OCI-LY7 (cell line): ENCODE data around the gene P2RX6. TPM values are rescaled to one million over a fixed set of nuclear protein-coding genes. Genes with fewer than 3 reads are reported as not detected.
A peak's percentile ranks its signal among the peaks of the same experiment; 100 is the strongest.

Source experiments
- BruUV-seq: library from RNA; stranded (reverse); fragments of 400-500 nt; replicated peaks from 2 replicates; lab custom pipeline; 2021; lab: Mats Ljungman, UMichigan
- CTCF ChIA-PET: fragments of 300-600 bp; sonication (Branson Sonifier 250); formaldehyde crosslinking; loops from one replicate; lab custom pipeline; 2022; ENCODE audit warnings: antibody characterized with exemption; ENCODE audit not compliant: unreplicated experiment; lab: Charles Lee
- POLR2A ChIA-PET: fragments of 300-600 bp; sonication (Branson Sonifier 250); formaldehyde crosslinking; loops from one replicate; lab custom pipeline; 2022; ENCODE audit warnings: antibody characterized with exemption; lab: Charles Lee
- DNase-seq: peaks from one replicate; pipeline ENCODE4 v3.0.0-alpha.2; 2015; ENCODE audit warnings: low spot score
- H2AFZ ChIP-seq: fragments of 200-600 bp; sonication (generic), shearing (Covaris generic); 2 replicates; pipeline ENCODE4 v1.6.1; 2014; ENCODE audit warnings: mild to moderate bottlenecking, antibody characterized with exemption, low read length, moderate library complexity
- H3K27ac ChIP-seq: fragments of 200-600 bp; sonication (generic); 2 replicates; pipeline ENCODE4 v1.5.1; 2014; ENCODE audit warnings: mixed run types, low read depth, mild to moderate bottlenecking, moderate library complexity, low read length, inconsistent platforms; ENCODE audit not compliant: poor library complexity, severe bottlenecking
- H3K36me3 ChIP-seq: fragments of 200-600 bp; sonication (generic); 2 replicates; pipeline ENCODE4 v1.6.1; 2014; ENCODE audit warnings: mild to moderate bottlenecking, antibody characterized with exemption, low read length, moderate library complexity, mixed read lengths; ENCODE audit not compliant: insufficient read depth
- H3K4me1 ChIP-seq: fragments of 200-600 bp; sonication (generic); 2 replicates; pipeline ENCODE4 v1.5.1; 2014; ENCODE audit warnings: mild to moderate bottlenecking, low read length; ENCODE audit not compliant: insufficient read depth, poor library complexity, severe bottlenecking
- H3K4me2 ChIP-seq: fragments of 200-600 bp; sonication (generic); 2 replicates; pipeline ENCODE4 v1.6.1; 2014; ENCODE audit warnings: mild to moderate bottlenecking, low read length
- H3K4me3 ChIP-seq: fragments of 200-600 bp; sonication (generic); 2 replicates; pipeline ENCODE4 v1.5.1; 2014; ENCODE audit warnings: mild to moderate bottlenecking, low read depth, low read length; ENCODE audit not compliant: poor library complexity, severe bottlenecking
- H3K79me2 ChIP-seq: fragments of 200-600 bp; sonication (generic); 2 replicates; pipeline ENCODE4 v1.6.1; 2016; ENCODE audit warnings: low read depth, mild to moderate bottlenecking, low read length, moderate library complexity, mixed read lengths; ENCODE audit not compliant: insufficient read depth
- H3K9me2 ChIP-seq: fragments of 200-600 bp; sonication (generic); 2 replicates; pipeline ENCODE4 v1.6.1; 2016; ENCODE audit warnings: mild to moderate bottlenecking, low read length, mixed read lengths; ENCODE audit not compliant: insufficient read depth
- H3K9me3 ChIP-seq: fragments of 200-600 bp; sonication (generic); 2 replicates; pipeline ENCODE4 v1.6.1; 2014; ENCODE audit warnings: mild to moderate bottlenecking, mixed run types, low read length, mixed read lengths
- H4K20me1 ChIP-seq: fragments of 200-600 bp; sonication (generic); 2 replicates; pipeline ENCODE4 v1.6.1; 2014; ENCODE audit warnings: mild to moderate bottlenecking, antibody characterized with exemption, low read length, moderate library complexity, mixed read lengths; ENCODE audit not compliant: insufficient read depth
- EZH2phosphoT487 ChIP-seq: fragments of 200-600 bp; sonication (generic); IDR thresholded peaks from 2 replicates; pipeline ENCODE4 v1.6.1; 2018; ENCODE audit warnings: low read depth, borderline replicate concordance, mild to moderate bottlenecking, mixed run types, antibody characterized with exemption, low read length, moderate library complexity, mixed read lengths
- intact Hi-C: fragments of 100-400 bp; cut with micrococcal nuclease; formaldehyde crosslinking; loops from one replicate; pipeline ENCODE4 v1.10.0; 2022; ENCODE audit not compliant: unreplicated experiment
- total RNA-seq, 2 experiments: library from RNA; depleted of rRNA in 1 of 2; stranded (reverse); fragments of >200 nt in 1 of 2; shearing (Covaris generic) in 1 of 2; gene quantifications; 2 replicates each; pipeline ENCODE4 v1.2.3, GENCODE V29; 2014 to 2022
- TF ChIP-seq, protein P1 (sequence below): fragments of 200-600 bp; sonication (generic); conservative IDR thresholded peaks from 2 replicates; pipeline ENCODE4 v1.5.1; 2014; ENCODE audit warnings: mild to moderate bottlenecking, antibody characterized with exemption, low read length, moderate library complexity, mixed read lengths

P2RX6 gene
- total RNA-seq, 2 experiments from 2014 or later, result 0.06 to 0.32 TPM

DNA sequence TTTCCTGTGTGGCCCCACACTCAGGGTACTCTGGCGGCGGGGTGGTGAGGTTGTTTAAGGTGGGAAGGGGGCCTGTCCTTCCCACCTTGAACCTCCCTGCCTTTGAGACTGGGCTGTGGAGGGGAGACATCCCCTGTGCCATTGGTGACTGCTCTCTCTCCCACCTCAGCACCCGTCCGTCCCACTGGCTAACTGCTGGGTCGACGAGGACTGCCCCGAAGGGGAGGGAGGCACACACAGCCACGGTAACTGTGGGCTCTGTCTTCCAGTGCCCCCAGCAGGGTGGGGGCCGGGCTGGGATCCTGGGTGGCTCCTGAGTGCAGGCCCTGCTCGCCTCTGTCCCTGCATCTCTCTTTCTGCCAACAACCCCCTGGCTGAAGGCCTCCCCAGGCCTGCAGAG is 7.5 kb downstream of the P2RX6 start:
- TF ChIP-seq EZH2phosphoT487, result no peak
- TF ChIP-seq, protein P1, sequence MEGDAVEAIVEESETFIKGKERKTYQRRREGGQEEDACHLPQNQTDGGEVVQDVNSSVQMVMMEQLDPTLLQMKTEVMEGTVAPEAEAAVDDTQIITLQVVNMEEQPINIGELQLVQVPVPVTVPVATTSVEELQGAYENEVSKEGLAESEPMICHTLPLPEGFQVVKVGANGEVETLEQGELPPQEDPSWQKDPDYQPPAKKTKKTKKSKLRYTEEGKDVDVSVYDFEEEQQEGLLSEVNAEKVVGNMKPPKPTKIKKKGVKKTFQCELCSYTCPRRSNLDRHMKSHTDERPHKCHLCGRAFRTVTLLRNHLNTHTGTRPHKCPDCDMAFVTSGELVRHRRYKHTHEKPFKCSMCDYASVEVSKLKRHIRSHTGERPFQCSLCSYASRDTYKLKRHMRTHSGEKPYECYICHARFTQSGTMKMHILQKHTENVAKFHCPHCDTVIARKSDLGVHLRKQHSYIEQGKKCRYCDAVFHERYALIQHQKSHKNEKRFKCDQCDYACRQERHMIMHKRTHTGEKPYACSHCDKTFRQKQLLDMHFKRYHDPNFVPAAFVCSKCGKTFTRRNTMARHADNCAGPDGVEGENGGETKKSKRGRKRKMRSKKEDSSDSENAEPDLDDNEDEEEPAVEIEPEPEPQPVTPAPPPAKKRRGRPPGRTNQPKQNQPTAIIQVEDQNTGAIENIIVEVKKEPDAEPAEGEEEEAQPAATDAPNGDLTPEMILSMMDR, result no peak
- BruUV-seq, result no TSS peak
- POLR2A ChIA-PET, result no interaction called here
- DNase-seq, result no peak
- H4K20me1 ChIP-seq, result no peaks in the 10 kb centered on the region
- no peaks in the 10 kb centered on the region for H3K36me3 ChIP-seq
- H3K4me3 ChIP-seq, result no peak overlapping the region
- peaks cover 4% of the 10 kb centered on the region for H3K4me1 ChIP-seq
- H3K9me3 ChIP-seq, result no peaks in the 10 kb centered on the region
- intact Hi-C loops, result loop anchor here (10.0 kb wide), 1 partner anchor 72 kb away; no protein-coding TSS in a partner anchor
- CTCF ChIA-PET, result no interaction called here
- H2AFZ ChIP-seq, result no peak overlapping the region
- no peaks in the 10 kb centered on the region for H3K79me2 ChIP-seq
- no peak overlapping the region for H3K4me2 ChIP-seq
- no peak overlapping the region for H3K27ac ChIP-seq
- no peaks in the 10 kb centered on the region for H3K9me2 ChIP-seq

DNA sequence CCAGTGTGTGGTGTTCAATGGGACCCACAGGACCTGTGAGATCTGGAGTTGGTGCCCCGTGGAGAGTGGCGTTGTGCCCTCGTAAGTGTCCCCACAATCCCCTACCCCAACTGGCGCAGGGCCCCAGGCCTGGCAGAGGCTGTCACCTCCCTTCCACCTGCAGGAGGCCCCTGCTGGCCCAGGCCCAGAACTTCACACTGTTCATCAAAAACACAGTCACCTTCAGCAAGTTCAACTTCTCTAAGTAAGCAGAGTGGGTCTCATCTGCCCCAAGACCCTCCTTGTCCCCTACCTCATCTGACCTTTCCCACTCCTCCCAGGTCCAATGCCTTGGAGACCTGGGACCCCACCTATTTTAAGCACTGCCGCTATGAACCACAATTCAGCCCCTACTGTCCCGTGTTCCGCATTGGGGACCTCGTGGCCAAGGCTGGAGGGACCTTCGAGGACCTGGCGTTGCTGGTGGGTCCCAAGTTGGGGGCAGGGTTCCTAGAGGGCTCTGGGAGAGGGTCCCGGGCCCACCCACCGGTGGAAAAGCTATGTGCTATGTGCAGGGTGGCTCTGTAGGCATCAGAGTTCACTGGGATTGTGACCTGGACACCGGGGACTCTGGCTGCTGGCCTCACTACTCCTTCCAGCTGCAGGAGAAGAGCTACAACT is 8.1 kb downstream of the P2RX6 start:
- Histone ChIP-seq H3K9me2 (no peaks in the 10 kb centered on the region), H3K4me1 (peaks cover 4% of the 10 kb centered on the region), H3K4me2 (no peak overlapping the region), H3K27ac (no peak overlapping the region), H3K9me3 (no peaks in the 10 kb centered on the region), H2AFZ (no peak overlapping the region), H4K20me1 (no peaks in the 10 kb centered on the region), H3K4me3 (no peak overlapping the region), H3K79me2 (no peaks in the 10 kb centered on the region), H3K36me3 (no peaks in the 10 kb centered on the region)
- TF ChIP-seq, protein P1, result peak; percentile 42
- no peak for TF ChIP-seq EZH2phosphoT487
- ChIA-PET POLR2A (interaction anchor here (0.6 kb wide), 1 partner anchor 24 kb away, joined by 3 read pairs; no protein-coding TSS in a partner anchor), CTCF (no interaction called here)
- BruUV-seq, result no TSS peak
- intact Hi-C loops, result loop anchor here (10.0 kb wide), 1 partner anchor 72 kb away; no protein-coding TSS in a partner anchor
- DNase-seq, result no peak

DNA sequence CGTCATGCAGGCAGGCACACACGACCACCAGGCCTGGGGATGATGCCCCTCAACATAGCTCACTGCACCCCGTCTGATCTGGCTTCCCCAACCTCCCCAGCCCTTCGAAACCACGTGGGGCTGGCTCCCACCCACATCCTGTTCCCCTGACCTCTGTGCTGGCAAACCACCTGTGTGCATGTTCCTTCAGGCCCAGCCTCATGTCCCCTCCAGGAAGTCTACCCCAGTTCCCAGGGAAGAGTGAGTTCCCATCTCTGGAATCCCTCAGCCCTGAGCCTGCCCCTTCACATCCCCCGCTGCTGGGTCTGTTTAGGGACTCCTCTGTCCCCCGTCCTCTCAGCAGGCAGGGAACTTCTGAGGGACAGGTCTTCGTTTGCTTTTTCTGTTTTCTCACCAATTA is 10.3 kb downstream of the P2RX6 start:
- TF ChIP-seq, protein P1, result no peak
- no peak for TF ChIP-seq EZH2phosphoT487
- Histone ChIP-seq H3K9me2 (no peaks in the 10 kb centered on the region), H3K4me3 (no peak overlapping the region), H3K4me2 (no peak overlapping the region), H3K79me2 (no peaks in the 10 kb centered on the region), H3K27ac (no peak overlapping the region), H3K9me3 (no peaks in the 10 kb centered on the region), H2AFZ (no peak overlapping the region), H4K20me1 (no peaks in the 10 kb centered on the region), H3K4me1 (peaks cover 4% of the 10 kb centered on the region), H3K36me3 (no peaks in the 10 kb centered on the region)
- no peak for DNase-seq
- no TSS peak for BruUV-seq
- CTCF ChIA-PET, result no interaction called here
- POLR2A ChIA-PET, result interaction anchor here (0.7 kb wide), 1 partner anchor 158 kb away, joined by 4 read pairs; no protein-coding TSS in a partner anchor
- intact Hi-C loops, result loop anchor here (10.0 kb wide), 1 partner anchor 70 kb away; no protein-coding TSS in a partner anchor
